H1 (cell line): Measurements from ENCODE around the gene STIM1. TPM values are rescaled to one million over a fixed set of nuclear protein-coding genes. Genes with fewer than 3 reads are reported as not detected.

Experiments
- CTCF ChIA-PET: fragments of 300-600 bp; sonication (Branson Sonifier 250); formaldehyde crosslinking; loops from one replicate; lab custom pipeline; 2021; ENCODE audit not compliant: partially characterized antibody; lab: Charles Lee
- POLR2A ChIA-PET: fragments of 300-600 bp; sonication (Branson Sonifier 250); formaldehyde crosslinking; loops from one replicate; lab custom pipeline; 2021; ENCODE audit warnings: inconsistent platforms; ENCODE audit not compliant: partially characterized antibody; lab: Charles Lee
- DNase-seq, 2 experiments: peaks; one replicate each; pipeline versions ENCODE4 v3.0.0 to v3.0.0-alpha.2; 2010 to 2022; ENCODE audit warnings: low spot score in 2 of 2, low read depth in 1 of 2, mixed read lengths in 1 of 2
- FAIRE-seq: peaks from 2 replicates; lab custom pipeline; 2011; peaks lifted over from hg19 to GRCh38; lab: Jason Lieb, UNC
- H2AFZ ChIP-seq: 2 replicates; pipeline ENCODE4 v1.8.1; 2012; ENCODE audit warnings: low read length, inconsistent platforms
- H2AK5ac ChIP-seq: 2 replicates; pipeline ENCODE4 v1.6.1; 2013; ENCODE audit warnings: low read depth, low read length
- H2BK120ac ChIP-seq: replicated peaks from 2 replicates; pipeline ENCODE3; 2013; ENCODE audit warnings: low read depth, low read length, inconsistent platforms
- H2BK12ac ChIP-seq: 2 replicates; pipeline ENCODE4 v1.6.1; 2013; ENCODE audit warnings: low read depth, low read length
- H2BK15ac ChIP-seq: 2 replicates; pipeline ENCODE4 v1.6.1; 2013; ENCODE audit warnings: low read length
- H2BK20ac ChIP-seq: 2 replicates; pipeline ENCODE4 v1.6.1; 2013; ENCODE audit warnings: low read length
- H2BK5ac ChIP-seq: 2 replicates; pipeline ENCODE4 v1.6.1; 2013; ENCODE audit warnings: low read depth, low read length
- H3K14ac ChIP-seq: 2 replicates; pipeline ENCODE4 v1.6.1; 2013; ENCODE audit warnings: inconsistent platforms; ENCODE audit not compliant: insufficient read length
- H3K18ac ChIP-seq: 2 replicates; pipeline ENCODE4 v1.6.1; 2013; ENCODE audit warnings: low read length; ENCODE audit errors: extremely low read depth
- H3K23ac ChIP-seq: 2 replicates; pipeline ENCODE4 v1.6.1; 2013; ENCODE audit warnings: inconsistent platforms; ENCODE audit not compliant: insufficient read length
- H3K23me2 ChIP-seq: 2 replicates; pipeline ENCODE4 v1.6.1; 2013; ENCODE audit warnings: low read depth, low read length
- H3K27ac ChIP-seq: 2 replicates; pipeline ENCODE4 v1.6.1; 2011; ENCODE audit warnings: low read depth, low read length, inconsistent platforms
- H3K27me3 ChIP-seq, 4 experiments: replicated peaks in 1 of 4; 1 replicate in 1 of 4; 2 replicates in 3 of 4; pipeline versions ENCODE4 v1.6.1 to v1.8.1; 2011 to 2013; ENCODE audit warnings: low read length in 3 of 4, mild to moderate bottlenecking in 3 of 4, inconsistent platforms in 2 of 4, mixed read lengths in 2 of 4, moderate library complexity in 1 of 4; ENCODE audit not compliant: control insufficient read depth in 3 of 4, insufficient read depth in 3 of 4; ENCODE audit errors: extremely low read depth in 1 of 4
- H3K36me3 ChIP-seq, 4 experiments: 2 replicates each; pipeline versions ENCODE4 v1.6.1 to v1.8.1; 2011 to 2013; ENCODE audit warnings: mild to moderate bottlenecking in 4 of 4, low read length in 3 of 4, moderate library complexity in 2 of 4, control low read depth in 1 of 4, inconsistent platforms in 1 of 4; ENCODE audit not compliant: insufficient read depth in 4 of 4, control insufficient read depth in 2 of 4
- H3K4ac ChIP-seq: replicated peaks from 2 replicates; pipeline ENCODE3; 2013; ENCODE audit warnings: low read length, low read depth, mixed read lengths, inconsistent platforms; ENCODE audit not compliant: insufficient read length
- H3K4me1 ChIP-seq, 4 experiments: replicated peaks in 1 of 4; 1 replicate in 1 of 4; 2 replicates in 3 of 4; pipeline versions ENCODE4 v1.6.1 to v1.8.1; 2011 to 2013; ENCODE audit warnings: low read length in 3 of 4, inconsistent platforms in 2 of 4, mixed read lengths in 1 of 4; ENCODE audit not compliant: insufficient read depth in 4 of 4, control insufficient read depth in 3 of 4
- H3K4me2 ChIP-seq, 2 experiments: 2 replicates each; pipeline versions ENCODE4 v1.6.1 to v1.8.1; 2011 to 2013; ENCODE audit warnings: low read depth in 2 of 2, low read length in 2 of 2, control low read depth in 1 of 2, inconsistent platforms in 1 of 2, mild to moderate bottlenecking in 1 of 2; ENCODE audit not compliant: insufficient read depth in 1 of 2
- H3K4me3 ChIP-seq, 4 experiments: fragments of 200-600, 300-600 bp in 1 of 4; sonication (generic), shearing (Covaris generic), sonication (Bioruptor Twin) in 1 of 4; 2 replicates each; pipeline versions ENCODE4 v1.5.1 to v1.8.1; 2011 to 2016; ENCODE audit warnings: low read length in 4 of 4, low read depth in 3 of 4, control low read depth in 2 of 4, inconsistent platforms in 2 of 4, mild to moderate bottlenecking in 2 of 4, mixed read lengths in 1 of 4, moderate library complexity in 1 of 4; ENCODE audit not compliant: insufficient read depth in 2 of 4; ENCODE audit errors: extremely low read depth in 1 of 4
- H3K56ac ChIP-seq: replicated peaks from 2 replicates; pipeline ENCODE3; 2013; ENCODE audit warnings: low read depth, mild to moderate bottlenecking, mixed read lengths, low read length, inconsistent platforms; ENCODE audit not compliant: insufficient read length
- H3K79me1 ChIP-seq: 2 replicates; pipeline ENCODE4 v1.6.1; 2013; ENCODE audit warnings: low read depth, low read length, control low read depth
- H3K79me2 ChIP-seq, 2 experiments: 2 replicates each; pipeline versions ENCODE4 v1.6.1 to v1.8.1; 2012 to 2013; ENCODE audit warnings: low read length in 2 of 2, mild to moderate bottlenecking in 2 of 2, inconsistent platforms in 1 of 2; ENCODE audit not compliant: insufficient read depth in 2 of 2, control insufficient read depth in 1 of 2
- H3K9ac ChIP-seq, 4 experiments: replicated peaks in 1 of 4; 1 replicate in 1 of 4; 2 replicates in 3 of 4; pipeline versions ENCODE4 v1.6.1 to v1.8.1; 2011 to 2013; ENCODE audit warnings: low read depth in 3 of 4, low read length in 3 of 4, control low read depth in 2 of 4, mild to moderate bottlenecking in 2 of 4, moderate library complexity in 2 of 4, inconsistent platforms in 1 of 4; ENCODE audit errors: extremely low read depth in 1 of 4
- H3K9me3 ChIP-seq, 2 experiments: 2 replicates each; pipeline versions ENCODE4 v1.6.1 to v1.8.1; 2012 to 2013; ENCODE audit warnings: mild to moderate bottlenecking in 2 of 2, moderate library complexity in 2 of 2, control low read depth in 1 of 2, inconsistent platforms in 1 of 2, low read depth in 1 of 2, low read length in 1 of 2, mixed read lengths in 1 of 2; ENCODE audit not compliant: insufficient read depth in 2 of 2
- H4K20me1 ChIP-seq, 2 experiments: replicated peaks in 1 of 2; 2 replicates each; pipeline versions ENCODE3 to v1.8.1; 2011 to 2013; ENCODE audit warnings: inconsistent platforms in 2 of 2, low read length in 2 of 2, mild to moderate bottlenecking in 1 of 2; ENCODE audit not compliant: insufficient read depth in 2 of 2, control insufficient read depth in 1 of 2
- H4K5ac ChIP-seq: 2 replicates; pipeline ENCODE4 v1.6.1; 2013; ENCODE audit warnings: low read length, low read depth, mixed read lengths, inconsistent platforms; ENCODE audit not compliant: insufficient read length
- H4K8ac ChIP-seq: 2 replicates; pipeline ENCODE4 v1.8.0; 2013; ENCODE audit warnings: mild to moderate bottlenecking, moderate library complexity, low read length, inconsistent platforms; ENCODE audit not compliant: insufficient read depth; ENCODE audit errors: extremely low read depth
- H4K91ac ChIP-seq: replicated peaks from 2 replicates; pipeline ENCODE3; 2013; ENCODE audit warnings: low read length, mixed read lengths, inconsistent platforms; ENCODE audit not compliant: insufficient read length
- ATF3 ChIP-seq: IDR thresholded peaks from 2 replicates; pipeline ENCODE4 v1.6.1; 2011; ENCODE audit warnings: low read depth, mild to moderate bottlenecking, low read length; ENCODE audit not compliant: insufficient read depth
- CBX5 ChIP-seq: fragments of 300-800, 300-1000 bp; sonication (generic); IDR thresholded peaks from 2 replicates; pipeline ENCODE4 v1.7.1; 2016; ENCODE audit warnings: antibody characterized with exemption, low read length, low read depth
- CHD1 ChIP-seq: IDR thresholded peaks from 2 replicates; pipeline ENCODE4 v1.6.1; 2012; ENCODE audit warnings: low read depth, low read length, improper control_type of control experiment
- CREB1 ChIP-seq: IDR thresholded peaks from 2 replicates; pipeline ENCODE4 v1.6.1; 2012; ENCODE audit warnings: inconsistent platforms
- GTF2F1 ChIP-seq: IDR thresholded peaks from 2 replicates; pipeline ENCODE4 v1.6.1; 2012; ENCODE audit warnings: low read depth, low read length, improper control_type of control experiment, borderline replicate concordance
- JUN ChIP-seq: IDR thresholded peaks from 2 replicates; pipeline ENCODE4 v1.6.1; 2011; ENCODE audit warnings: low read depth, mild to moderate bottlenecking, improper control_type of control experiment, low read length
- JUND ChIP-seq: IDR thresholded peaks from 2 replicates; pipeline ENCODE4 v1.6.1; 2011; ENCODE audit warnings: mild to moderate bottlenecking, improper control_type of control experiment, low read length
- KDM5A ChIP-seq: fragments of 200-600 bp; IDR thresholded peaks from 2 replicates; pipeline ENCODE4 v1.7.1; 2012; ENCODE audit warnings: mild to moderate bottlenecking, low read length, inconsistent platforms, mixed read lengths
- POLR2A ChIP-seq, 2 experiments: IDR thresholded peaks; 1 replicate in 1 of 2; 2 replicates in 1 of 2; pipeline ENCODE4 v1.6.1; 2011; ENCODE audit warnings: low read depth in 2 of 2, low read length in 2 of 2, mild to moderate bottlenecking in 2 of 2; ENCODE audit errors: control extremely low read depth in 1 of 2
- RBBP5 ChIP-seq: IDR thresholded peaks from 2 replicates; pipeline ENCODE4 v1.7.1; 2012; ENCODE audit warnings: low read depth, mild to moderate bottlenecking, inconsistent platforms, low read length, moderate library complexity, borderline replicate concordance
- RFX5 ChIP-seq: IDR thresholded peaks from 2 replicates; pipeline ENCODE4 v1.6.1; 2011; ENCODE audit warnings: low read depth, low read length, improper control_type of control experiment, borderline replicate concordance
- SIN3A ChIP-seq, 2 experiments: IDR thresholded peaks in 1 of 2; conservative IDR thresholded peaks in 1 of 2; 2 replicates each; pipeline ENCODE4 v1.6.1; 2011 to 2012; ENCODE audit warnings: low read length in 2 of 2, improper control_type of control experiment in 1 of 2, low read depth in 1 of 2, mild to moderate bottlenecking in 1 of 2
- SRF ChIP-seq: IDR thresholded peaks from 2 replicates; pipeline ENCODE4 v1.6.1; 2011; ENCODE audit warnings: mild to moderate bottlenecking, low read depth, low read length, moderate library complexity
- SUZ12 ChIP-seq: fragments of 200-600 bp; sonication (generic); IDR thresholded peaks from 2 replicates; pipeline ENCODE4 v1.6.1; 2012; ENCODE audit warnings: mild to moderate bottlenecking, inconsistent platforms, low read length, moderate library complexity, mixed read lengths
- TCF12 ChIP-seq: IDR thresholded peaks from 2 replicates; pipeline ENCODE4 v1.6.1; 2011; ENCODE audit warnings: low read depth, mild to moderate bottlenecking, low read length
- TEAD4 ChIP-seq: IDR thresholded peaks from 2 replicates; pipeline ENCODE4 v1.6.1; 2012; ENCODE audit warnings: low read depth, low read length, inconsistent platforms, mixed read lengths
- WGBS, 2 experiments: shearing (Covaris generic) in 1 of 2; methylation state at CpG; one replicate each; pipeline versions ENCODE4 v1.1.6 to v1.1.7; 2013 to 2015; ENCODE audit warnings: low lambda C conversion rate in 2 of 2, mixed read lengths in 2 of 2, inconsistent platforms in 1 of 2, low coverage in 1 of 2, missing lambda C conversion rate in 1 of 2; ENCODE audit not compliant: insufficient replicate concordance in 2 of 2, insufficient coverage in 1 of 2, insufficient read length in 1 of 2; ENCODE audit errors: extremely low coverage in 1 of 2, missing lambda C conversion rate in 1 of 2; 5-methylcytosine and 5-hydroxymethylcytosine counted together
- polyA plus RNA-seq, 7 experiments: library from polyadenylated mRNA; depleted of rRNA in 3 of 7; stranded (reverse) in 5 of 7; unstranded in 2 of 7; fragments of >200 nt in 5 of 7; fragments of 200-250 nt in 2 of 7; gene quantifications; 1 replicate in 5 of 7; 2 replicates in 1 of 7; 4 replicates in 1 of 7; pipeline versions ENCODE4 v1.2.1 to v1.2.3, GENCODE V29; 2011 to 2013; ENCODE audit warnings: missing spikeins in 2 of 7, mixed read lengths in 2 of 7
- total RNA-seq: library from RNA; stranded (reverse); fragmentation: NEBNext Ultra II Directional; extraction: Animal tissue kit (Norgen Biotek cat#: 25700); gene quantifications from 2 replicates; pipeline ENCODE4 v1.2.1, GENCODE V29; 2021

STIM1 gene
- total and polyA plus RNA-seq, 2 of the 8 experiments (the other 6 are each of a cell fraction or from before 2014, with no cell fraction given) = 11.1 to 12.2 TPM

- H3K4me1 ChIP-seq = peaks cover 0 to 3% (median 0%) of the 10 kb centered on the region in 4 experiments; a peak in 1 of 7 replicates
- no peaks in the 10 kb centered on the region for H3K27me3 ChIP-seq
- H2AFZ ChIP-seq = no peak overlapping the region
- H3K4ac ChIP-seq = no peak overlapping the region
- H4K91ac ChIP-seq = no peak overlapping the region
- H2BK20ac ChIP-seq = no peak overlapping the region
- H3K79me2 ChIP-seq = no peaks in the 10 kb centered on the region
- no peaks in the 10 kb centered on the region for H3K9me3 ChIP-seq
- no peak overlapping the region for H2BK15ac ChIP-seq
- H3K9ac ChIP-seq = no peak overlapping the region
- 94% methylated on average over 3 of the region's 3 CpGs; no CpG with 5 or more reads in 1 of the 2 experiments for WGBS, 2 experiments
- CTCF ChIA-PET = interaction anchor here (0.8 to 1.9 kb wide), 6 partner anchors 21 to 168 kb away, joined by 3 to 14 read pairs (median 3); no protein-coding TSS in a partner anchor
- no peak for FAIRE-seq
- no peak overlapping the region for H3K4me3 ChIP-seq
- H4K5ac ChIP-seq = no peak overlapping the region
- no peaks in the 10 kb centered on the region for H3K23me2 ChIP-seq
- H3K27ac ChIP-seq = no peak overlapping the region
- no peak overlapping the region for H4K8ac ChIP-seq
- H3K23ac ChIP-seq = no peak overlapping the region
- no peak overlapping the region for H3K14ac ChIP-seq
- no peak overlapping the region for H2BK120ac ChIP-seq
- POLR2A ChIA-PET = no interaction called here
- no peak overlapping the region for H3K4me2 ChIP-seq
- H2BK5ac ChIP-seq = no peak overlapping the region
- H4K20me1 ChIP-seq = no peaks in the 10 kb centered on the region
- no peak overlapping the region for H3K18ac ChIP-seq
- no peaks in the 10 kb centered on the region for H3K79me1 ChIP-seq
- no peaks in the 10 kb centered on the region for H3K36me3 ChIP-seq
- no peak overlapping the region for H2AK5ac ChIP-seq
- no peak overlapping the region for H3K56ac ChIP-seq
- no peak overlapping the region for H2BK12ac ChIP-seq
- DNase-seq = no peak
- no peak for TF ChIP-seq CREB1
- no peak for TF ChIP-seq CBX5
- no peak for TF ChIP-seq RFX5
- TF ChIP-seq SIN3A (conservative IDR thresholded peaks at IDR 0.05 in 1 of 2, IDR thresholded peaks at IDR 0.05 in 1 of 2; ENCODE audit: low read depth in 1 of 2, low read length in 2 of 2) = no peak
- TF ChIP-seq KDM5A = no peak
- TF ChIP-seq JUN = no peak
- no peak for TF ChIP-seq POLR2A (IDR thresholded peaks at IDR 0.05; ENCODE audit: control extremely low read depth in 1 of 2, low read depth in 2 of 2, low read length in 2 of 2)
- TF ChIP-seq GTF2F1 = no peak
- TF ChIP-seq SUZ12 = no peak
- TF ChIP-seq SRF = no peak
- no peak for TF ChIP-seq TEAD4
- no peak for TF ChIP-seq ATF3
- no peak for TF ChIP-seq JUND
- no peak for TF ChIP-seq TCF12
- no peak for TF ChIP-seq CHD1
- no peak for TF ChIP-seq RBBP5
Measured at GRCh38 chr11:4017129-4017528, 161.7 kb downstream of the STIM1 start.
